ENCODE results near the gene RBM47.
"Not testable (repeated sequence)": the region's sequence is repeated elsewhere in the genome, so short reads cannot be mapped to it uniquely, and the experiment has no call there.

RBM47 gene

GRCh38 chr4:40421839-40422708 is 207.6 kb downstream of the RBM47 start:
- H3K27ac ChIP-seq (ENCODE audit: low read depth, low read length) = no peak overlapping the region
- no peak overlapping the region for H3K4me3 ChIP-seq (ENCODE audit: low read depth, low read length)
- H3K9ac ChIP-seq (ENCODE audit: low read length) = no peak overlapping the region
- H3K27me3 ChIP-seq (ENCODE audit: control insufficient read depth, insufficient read depth, low read length) = no peaks in the 10 kb centered on the region
- H3K4me1 ChIP-seq (ENCODE audit: control insufficient read depth, insufficient read depth, low read length) = no peaks in the 10 kb centered on the region
- H3K36me3 ChIP-seq (ENCODE audit: control insufficient read depth, insufficient read depth, low read length) = peaks cover 21% of the 10 kb centered on the region
- peaks cover 9% of the 10 kb centered on the region; the same call in 1 of the 2 replicates for H3K9me3 ChIP-seq (ENCODE audit: control insufficient read depth, insufficient read depth, low read depth, low read length)

GRCh38 chr4:40419231-40419912 is 210.3 kb downstream of the RBM47 start:
- no peak overlapping the region for H3K4me3 ChIP-seq (ENCODE audit: low read depth, low read length)
- H3K36me3 ChIP-seq (ENCODE audit: control insufficient read depth, insufficient read depth, low read length) = peaks cover 9% of the 10 kb centered on the region; the same call in 1 of the 2 replicates
- H3K27me3 ChIP-seq (ENCODE audit: control insufficient read depth, insufficient read depth, low read length) = no peaks in the 10 kb centered on the region
- H3K27ac ChIP-seq (ENCODE audit: low read depth, low read length) = no peak overlapping the region
- H3K9me3 ChIP-seq (ENCODE audit: control insufficient read depth, insufficient read depth, low read depth, low read length) = peaks cover 9% of the 10 kb centered on the region; the same call in 1 of the 2 replicates
- H3K9ac ChIP-seq (ENCODE audit: low read length) = no peak overlapping the region
- no peaks in the 10 kb centered on the region for H3K4me1 ChIP-seq (ENCODE audit: control insufficient read depth, insufficient read depth, low read length)

GRCh38 chr4:40418430-40419230 is 211.0 kb downstream of the RBM47 start:
- H3K9ac ChIP-seq (ENCODE audit: low read length) = no peak overlapping the region

GRCh38 chr4:40417941-40418340 is 211.7 kb downstream of the RBM47 start:
- H3K9ac ChIP-seq (ENCODE audit: low read length) = no peak overlapping the region
- H3K4me1 ChIP-seq (ENCODE audit: control insufficient read depth, insufficient read depth, low read length) = no peaks in the 10 kb centered on the region
- no peaks in the 10 kb centered on the region for H3K27me3 ChIP-seq (ENCODE audit: control insufficient read depth, insufficient read depth, low read length)
- no peak overlapping the region for H3K27ac ChIP-seq (ENCODE audit: low read depth, low read length)
- H3K9me3 ChIP-seq (ENCODE audit: control insufficient read depth, insufficient read depth, low read depth, low read length) = peaks cover 9% of the 10 kb centered on the region; the same call in 1 of the 2 replicates
- H3K4me3 ChIP-seq (ENCODE audit: low read depth, low read length) = no peak overlapping the region
- peaks cover 9% of the 10 kb centered on the region; the same call in 1 of the 2 replicates for H3K36me3 ChIP-seq (ENCODE audit: control insufficient read depth, insufficient read depth, low read length)

More at GRCh38 chr4:40418430-40419230, 211.0 kb downstream of the RBM47 start:
- H3K27me3 ChIP-seq (ENCODE audit: control insufficient read depth, insufficient read depth, low read length) = no peaks in the 10 kb centered on the region
- H3K27ac ChIP-seq (ENCODE audit: low read depth, low read length) = no peak overlapping the region
- peaks cover 9% of the 10 kb centered on the region; the same call in 1 of the 2 replicates for H3K9me3 ChIP-seq (ENCODE audit: control insufficient read depth, insufficient read depth, low read depth, low read length)
- no peak overlapping the region for H3K4me3 ChIP-seq (ENCODE audit: low read depth, low read length)
- no peaks in the 10 kb centered on the region for H3K4me1 ChIP-seq (ENCODE audit: control insufficient read depth, insufficient read depth, low read length)
- H3K36me3 ChIP-seq (ENCODE audit: control insufficient read depth, insufficient read depth, low read length) = peaks cover 9% of the 10 kb centered on the region; the same call in 1 of the 2 replicates

GRCh38 chr4:40414673-40415072 is 215.0 kb downstream of the RBM47 start:
- H3K36me3 ChIP-seq (ENCODE audit: control insufficient read depth, insufficient read depth, low read length) = no peaks in the 10 kb centered on the region
- no peak overlapping the region for H3K27ac ChIP-seq (ENCODE audit: low read depth, low read length)
- H3K4me1 ChIP-seq (ENCODE audit: control insufficient read depth, insufficient read depth, low read length) = no peaks in the 10 kb centered on the region
- H3K27me3 ChIP-seq (ENCODE audit: control insufficient read depth, insufficient read depth, low read length) = no peaks in the 10 kb centered on the region
- no peak overlapping the region for H3K4me3 ChIP-seq (ENCODE audit: low read depth, low read length)
- H3K9ac ChIP-seq (ENCODE audit: low read length) = no peak overlapping the region
- H3K9me3 ChIP-seq (ENCODE audit: control insufficient read depth, insufficient read depth, low read depth, low read length) = peaks cover 9% of the 10 kb centered on the region; the same call in 1 of the 2 replicates

DNA sequence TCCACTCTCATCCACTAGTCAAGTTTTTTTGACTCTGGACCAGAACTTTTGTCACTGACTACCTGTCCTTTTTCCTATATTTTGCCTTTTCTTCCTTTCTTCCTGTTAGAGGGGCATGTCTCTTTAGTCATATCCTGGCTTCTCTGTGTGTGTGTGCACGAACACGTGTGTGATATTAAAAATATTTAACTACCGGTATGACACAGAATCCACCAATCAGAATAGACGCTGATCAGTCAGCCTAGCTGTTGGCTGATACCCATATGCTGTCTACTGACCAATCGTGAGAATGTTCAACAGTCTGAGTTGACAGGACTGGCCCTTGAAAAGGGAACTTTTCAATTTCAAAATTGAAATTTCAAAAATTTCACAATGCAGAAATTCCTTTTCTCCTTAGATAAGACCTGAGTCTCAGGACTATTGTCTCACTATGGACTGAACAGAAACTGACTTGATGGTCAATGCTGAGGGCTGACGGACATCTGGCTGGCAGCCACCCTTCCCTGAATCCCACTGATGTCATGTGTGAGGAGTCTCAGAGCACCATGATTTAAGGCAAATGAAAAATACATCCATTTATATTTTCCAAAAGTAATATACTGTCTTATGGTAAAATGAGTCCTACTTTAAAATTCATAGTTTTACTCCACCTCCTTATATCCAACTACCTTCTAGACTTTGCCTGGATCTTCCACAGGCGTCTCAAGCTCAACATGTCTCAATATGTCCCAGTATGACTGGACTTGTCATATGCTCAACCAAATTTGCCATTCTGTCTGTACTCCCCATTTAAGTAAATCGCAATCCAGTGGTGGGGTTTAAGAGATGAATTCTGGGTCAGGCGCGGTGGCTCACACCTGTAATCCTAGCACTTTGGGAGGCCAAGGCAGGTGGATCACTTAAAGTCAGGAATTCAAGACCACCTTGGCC is 216.5 kb downstream of the RBM47 start:
- Histone ChIP-seq H3K27me3 (ENCODE audit: control insufficient read depth, insufficient read depth, low read length) (no peaks in the 10 kb centered on the region), H3K4me3 (ENCODE audit: low read depth, low read length) (no peak overlapping the region), H3K36me3 (ENCODE audit: control insufficient read depth, insufficient read depth, low read length) (no peaks in the 10 kb centered on the region), H3K9ac (ENCODE audit: low read length) (no peak overlapping the region), H3K4me1 (ENCODE audit: control insufficient read depth, insufficient read depth, low read length) (no peaks in the 10 kb centered on the region), H3K27ac (ENCODE audit: low read depth, low read length) (no peak overlapping the region), H3K9me3 (ENCODE audit: control insufficient read depth, insufficient read depth, low read depth, low read length) (no peaks in the 10 kb centered on the region)

DNA sequence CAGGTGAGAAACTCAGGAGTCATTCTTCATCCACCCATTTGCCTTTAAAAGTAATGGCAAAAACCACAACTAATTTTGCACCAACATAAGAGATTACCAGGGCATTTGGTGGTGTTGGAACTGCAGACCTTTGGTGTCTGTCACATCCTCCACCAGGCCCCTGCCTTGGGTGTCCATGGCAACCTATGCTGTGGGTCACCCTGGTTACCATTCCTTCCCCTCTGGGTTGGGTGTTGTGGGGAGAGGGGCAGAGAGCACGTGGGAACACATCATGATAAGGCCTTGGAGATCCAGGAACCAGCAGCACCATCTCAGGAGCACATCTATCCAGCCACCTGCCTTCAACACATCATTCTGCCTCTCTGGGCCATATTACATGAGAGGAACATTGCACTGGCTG is 217.3 kb downstream of the RBM47 start:
- Histone ChIP-seq H3K4me1 (ENCODE audit: control insufficient read depth, insufficient read depth, low read length) (no peaks in the 10 kb centered on the region), H3K36me3 (ENCODE audit: control insufficient read depth, insufficient read depth, low read length) (no peaks in the 10 kb centered on the region), H3K4me3 (ENCODE audit: low read depth, low read length) (no peak overlapping the region), H3K27me3 (ENCODE audit: control insufficient read depth, insufficient read depth, low read length) (no peaks in the 10 kb centered on the region), H3K9me3 (ENCODE audit: control insufficient read depth, insufficient read depth, low read depth, low read length) (peaks cover 5% of the 10 kb centered on the region; the same call in 1 of the 2 replicates), H3K9ac (ENCODE audit: low read length) (no peak overlapping the region), H3K27ac (ENCODE audit: low read depth, low read length) (no peak overlapping the region)

GRCh38 chr4:40409835-40410234 is 219.8 kb downstream of the RBM47 start:
- H3K36me3 ChIP-seq (ENCODE audit: control insufficient read depth, insufficient read depth, low read length) = no peaks in the 10 kb centered on the region
- H3K4me1 ChIP-seq (ENCODE audit: control insufficient read depth, insufficient read depth, low read length) = no peaks in the 10 kb centered on the region
- H3K4me3 ChIP-seq (ENCODE audit: low read depth, low read length) = no peak overlapping the region
- no peaks in the 10 kb centered on the region for H3K27me3 ChIP-seq (ENCODE audit: control insufficient read depth, insufficient read depth, low read length)
- no peak overlapping the region for H3K9ac ChIP-seq (ENCODE audit: low read length)
- H3K27ac ChIP-seq (ENCODE audit: low read depth, low read length) = no peak overlapping the region
- peaks cover 18% of the 10 kb centered on the region for H3K9me3 ChIP-seq (ENCODE audit: control insufficient read depth, insufficient read depth, low read depth, low read length)

DNA sequence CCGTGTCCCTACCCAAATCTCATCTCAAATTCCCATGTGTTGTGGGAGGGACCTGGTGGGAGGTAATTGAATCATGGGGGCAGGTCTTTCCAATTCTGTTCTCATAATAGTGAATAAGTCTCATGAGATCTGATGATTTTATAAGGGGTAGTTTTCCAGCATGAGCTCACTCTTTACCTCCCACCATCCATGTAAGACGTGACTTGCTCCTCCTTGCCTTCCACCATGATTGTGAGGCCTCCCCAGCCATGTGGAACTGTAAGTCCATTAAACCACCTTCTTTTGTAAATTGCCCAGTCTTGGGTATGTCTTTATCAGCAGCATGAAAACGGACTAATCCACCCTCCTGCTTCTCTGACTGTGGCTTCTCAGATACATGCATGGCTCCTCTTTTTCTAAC is 222.2 kb downstream of the RBM47 start:
- Histone ChIP-seq H3K9me3 (ENCODE audit: control insufficient read depth, insufficient read depth, low read depth, low read length) (peaks cover 18% of the 10 kb centered on the region), H3K4me1 (ENCODE audit: control insufficient read depth, insufficient read depth, low read length) (peaks cover 14% of the 10 kb centered on the region; the same call in 1 of the 2 replicates)
- not testable (repeated sequence) for H3K9ac ChIP-seq (ENCODE audit: low read length); H3K4me3 ChIP-seq (ENCODE audit: low read depth, low read length); H3K27me3 ChIP-seq (ENCODE audit: control insufficient read depth, insufficient read depth, low read length); H3K27ac ChIP-seq (ENCODE audit: low read depth, low read length); H3K36me3 ChIP-seq (ENCODE audit: control insufficient read depth, insufficient read depth, low read length)

DNA sequence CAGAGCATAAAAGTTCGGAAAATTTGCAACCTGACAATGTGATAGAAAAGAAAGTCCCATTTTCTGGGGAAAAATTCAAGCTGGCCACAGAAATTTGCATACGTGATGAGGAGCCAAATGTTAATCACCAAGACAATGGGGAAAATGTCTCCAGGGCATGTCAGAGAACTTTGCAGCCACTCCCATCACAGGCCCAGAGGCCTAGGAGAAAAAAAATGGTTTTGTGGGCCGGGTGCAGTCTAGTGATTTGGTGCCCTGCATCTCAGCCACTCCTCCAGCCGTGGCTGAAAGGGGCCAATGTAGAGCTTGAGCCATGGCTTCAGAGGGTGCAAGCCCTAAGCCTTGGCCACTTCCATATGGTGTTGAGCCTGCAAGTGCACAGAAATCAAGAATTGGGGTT is 223.3 kb downstream of the RBM47 start:
- Histone ChIP-seq H3K4me3 (ENCODE audit: low read depth, low read length) (no peak overlapping the region), H3K27me3 (ENCODE audit: control insufficient read depth, insufficient read depth, low read length) (no peaks in the 10 kb centered on the region), H3K27ac (ENCODE audit: low read depth, low read length) (no peak overlapping the region), H3K36me3 (ENCODE audit: control insufficient read depth, insufficient read depth, low read length) (no peaks in the 10 kb centered on the region), H3K4me1 (ENCODE audit: control insufficient read depth, insufficient read depth, low read length) (peaks cover 17% of the 10 kb centered on the region; the same call in 1 of the 2 replicates), H3K9me3 (ENCODE audit: control insufficient read depth, insufficient read depth, low read depth, low read length) (peaks cover 18% of the 10 kb centered on the region), H3K9ac (ENCODE audit: low read length) (no peak overlapping the region)

Measured in HUES6 (cell line).